AG04449 (cell line): Measurements from ENCODE around the gene ADGRF1.

ENCODE experiments used
- CTCF ChIA-PET: fragments of 350-600 bp; formaldehyde crosslinking; extraction: SDS; loops from one replicate; lab custom pipeline; 2021; ENCODE audit warnings: antibody characterized with exemption; lab: Yijun Ruan, JAX
- POLR2A ChIA-PET: fragments of 400-600, 350-600 bp; formaldehyde crosslinking; extraction: SDS; loops from one replicate; lab custom pipeline; 2020; ENCODE audit warnings: antibody characterized with exemption, inconsistent platforms; lab: Yijun Ruan, JAX
- DNase-seq: peaks from one replicate; pipeline ENCODE4 v3.0.0-alpha.2; 2010; ENCODE audit warnings: low read depth, low spot score
- H3K4me3 ChIP-seq: 2 replicates; pipeline ENCODE4 v1.5.1; 2011; ENCODE audit warnings: low read depth, mild to moderate bottlenecking, control low read depth, low read length
- TF ChIP-seq, protein P1 (sequence below): IDR thresholded peaks from one replicate; pipeline ENCODE4 v1.5.1; 2011; ENCODE audit warnings: mild to moderate bottlenecking, moderate library complexity, low read length, control low read depth, inconsistent platforms; ENCODE audit not compliant: insufficient read depth; ENCODE audit errors: missing control alignments

ADGRF1 gene

DNA sequence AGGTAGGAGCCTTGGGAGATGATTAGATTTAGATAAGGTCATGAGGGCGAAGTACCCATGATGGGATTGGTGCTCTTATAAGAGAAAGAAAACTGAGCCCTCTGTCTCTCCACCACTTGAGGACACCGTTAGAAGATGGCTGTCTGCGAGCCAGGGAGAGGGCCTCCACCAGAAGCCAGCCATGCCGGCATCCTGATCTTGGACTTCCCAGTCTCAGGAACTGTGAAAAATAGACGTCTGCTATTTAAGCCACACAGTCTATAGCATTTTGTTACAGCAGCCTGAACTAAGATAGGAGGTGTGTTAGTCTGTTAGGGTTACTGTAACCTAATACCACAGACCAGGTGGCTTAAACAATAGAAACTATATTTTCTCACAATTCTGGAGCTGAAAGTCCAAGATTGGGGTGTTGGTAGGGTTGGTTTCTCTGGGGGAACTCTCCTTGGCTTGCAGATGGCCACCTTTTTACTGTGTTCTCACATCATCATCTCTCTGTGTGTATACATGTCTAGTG is 38.0 kb upstream of the ADGRF1 start:
- TF ChIP-seq, protein P1, sequence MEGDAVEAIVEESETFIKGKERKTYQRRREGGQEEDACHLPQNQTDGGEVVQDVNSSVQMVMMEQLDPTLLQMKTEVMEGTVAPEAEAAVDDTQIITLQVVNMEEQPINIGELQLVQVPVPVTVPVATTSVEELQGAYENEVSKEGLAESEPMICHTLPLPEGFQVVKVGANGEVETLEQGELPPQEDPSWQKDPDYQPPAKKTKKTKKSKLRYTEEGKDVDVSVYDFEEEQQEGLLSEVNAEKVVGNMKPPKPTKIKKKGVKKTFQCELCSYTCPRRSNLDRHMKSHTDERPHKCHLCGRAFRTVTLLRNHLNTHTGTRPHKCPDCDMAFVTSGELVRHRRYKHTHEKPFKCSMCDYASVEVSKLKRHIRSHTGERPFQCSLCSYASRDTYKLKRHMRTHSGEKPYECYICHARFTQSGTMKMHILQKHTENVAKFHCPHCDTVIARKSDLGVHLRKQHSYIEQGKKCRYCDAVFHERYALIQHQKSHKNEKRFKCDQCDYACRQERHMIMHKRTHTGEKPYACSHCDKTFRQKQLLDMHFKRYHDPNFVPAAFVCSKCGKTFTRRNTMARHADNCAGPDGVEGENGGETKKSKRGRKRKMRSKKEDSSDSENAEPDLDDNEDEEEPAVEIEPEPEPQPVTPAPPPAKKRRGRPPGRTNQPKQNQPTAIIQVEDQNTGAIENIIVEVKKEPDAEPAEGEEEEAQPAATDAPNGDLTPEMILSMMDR, result no peak
- ChIA-PET POLR2A (no interaction called here), CTCF (no interaction called here)
- no peak overlapping the region for H3K4me3 ChIP-seq
- no peak for DNase-seq

DNA sequence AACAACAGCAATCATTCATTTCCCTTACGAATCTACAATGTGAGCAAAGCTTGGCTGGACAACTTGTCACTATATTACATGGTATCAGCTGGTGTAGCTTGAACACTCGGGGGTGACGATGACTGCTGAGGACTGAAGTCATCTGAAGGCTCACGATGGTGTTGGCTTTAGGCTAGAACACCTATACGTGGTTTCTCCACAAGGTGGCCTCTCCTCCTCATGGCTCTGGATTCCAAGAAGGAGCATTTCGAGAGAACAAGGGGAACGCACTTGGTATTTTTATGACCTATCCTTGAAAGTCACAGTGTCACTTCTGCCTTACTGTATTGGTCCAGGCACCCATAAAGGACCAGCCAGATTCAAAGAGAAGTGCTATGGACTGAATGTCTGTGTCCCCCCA is 37.5 kb upstream of the ADGRF1 start:
- no peak overlapping the region for H3K4me3 ChIP-seq
- TF ChIP-seq, protein P1, result no peak
- DNase-seq, result no peak
- POLR2A ChIA-PET, result no interaction called here
- CTCF ChIA-PET, result no interaction called here

DNA sequence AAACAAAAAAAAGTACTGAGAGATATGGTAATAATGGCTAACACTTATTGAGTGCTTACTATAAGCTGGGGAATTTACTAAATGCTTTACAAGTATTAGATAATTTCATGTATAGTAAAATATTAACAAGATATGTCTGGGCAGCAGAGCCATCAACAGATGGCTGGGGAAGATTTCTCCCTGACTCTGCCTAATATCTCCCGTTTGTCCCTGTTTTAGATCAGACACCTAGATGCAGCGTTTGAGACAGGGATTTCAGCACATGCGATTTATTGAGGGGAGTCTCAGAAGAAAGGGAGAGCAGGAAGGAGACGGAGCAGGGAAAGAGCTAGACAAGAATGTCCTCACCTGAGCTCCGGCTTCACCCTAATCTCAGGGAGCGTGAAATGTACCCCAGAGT is 36.9 kb upstream of the ADGRF1 start:
- TF ChIP-seq, protein P1, result no peak
- no peak overlapping the region for H3K4me3 ChIP-seq
- no peak for DNase-seq
- ChIA-PET POLR2A (no interaction called here), CTCF (no interaction called here)

DNA sequence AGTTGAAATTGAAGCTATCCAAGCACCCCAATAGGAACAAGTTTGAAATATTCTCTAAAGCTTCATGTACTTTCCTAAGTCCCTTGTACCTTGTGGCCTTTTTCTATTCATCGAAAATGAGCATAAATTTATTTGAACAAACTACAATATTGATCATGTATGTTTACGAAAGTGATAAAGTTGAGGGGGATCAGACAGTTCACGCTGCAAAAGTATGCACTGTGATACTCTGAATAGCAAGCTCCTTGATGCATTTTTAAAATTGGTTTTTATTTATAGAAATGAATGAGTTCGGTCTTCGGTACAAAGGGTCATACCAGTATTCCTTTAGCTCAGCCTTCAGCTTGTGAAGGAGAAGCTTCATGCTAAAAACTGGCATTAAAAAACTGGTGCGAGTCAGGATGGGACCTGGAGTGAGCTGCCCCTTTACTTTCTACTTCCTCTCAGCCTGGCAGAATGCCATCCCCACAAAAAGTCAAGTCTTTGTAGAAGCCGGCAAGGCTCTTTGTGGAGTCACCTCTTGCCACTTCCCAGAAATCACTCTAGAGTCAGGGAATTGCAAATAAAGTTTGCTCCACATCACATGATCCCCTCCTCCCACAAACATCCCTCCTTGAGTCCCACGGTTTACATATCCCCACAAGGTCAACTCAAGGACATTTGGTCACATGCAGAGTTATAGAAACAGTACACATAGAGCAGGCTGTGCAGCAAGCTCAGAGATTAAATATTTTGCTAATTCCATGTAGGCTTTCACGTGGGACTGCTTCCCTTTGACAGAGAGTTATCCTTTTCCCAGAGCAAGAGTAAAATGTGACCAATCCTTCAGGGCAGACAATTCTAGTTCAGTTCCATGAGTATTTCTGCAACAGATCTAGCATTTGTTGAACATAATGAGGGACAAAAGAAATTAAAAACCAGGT is 34.6 kb upstream of the ADGRF1 start:
- CTCF ChIA-PET, result interaction anchor here (1.0 kb wide), 1 partner anchor 29 kb away, joined by 3 read pairs; no protein-coding TSS in a partner anchor
- POLR2A ChIA-PET, result no interaction called here
- TF ChIP-seq, protein P1, result no peak
- no peak for DNase-seq
- no peak overlapping the region for H3K4me3 ChIP-seq

DNA sequence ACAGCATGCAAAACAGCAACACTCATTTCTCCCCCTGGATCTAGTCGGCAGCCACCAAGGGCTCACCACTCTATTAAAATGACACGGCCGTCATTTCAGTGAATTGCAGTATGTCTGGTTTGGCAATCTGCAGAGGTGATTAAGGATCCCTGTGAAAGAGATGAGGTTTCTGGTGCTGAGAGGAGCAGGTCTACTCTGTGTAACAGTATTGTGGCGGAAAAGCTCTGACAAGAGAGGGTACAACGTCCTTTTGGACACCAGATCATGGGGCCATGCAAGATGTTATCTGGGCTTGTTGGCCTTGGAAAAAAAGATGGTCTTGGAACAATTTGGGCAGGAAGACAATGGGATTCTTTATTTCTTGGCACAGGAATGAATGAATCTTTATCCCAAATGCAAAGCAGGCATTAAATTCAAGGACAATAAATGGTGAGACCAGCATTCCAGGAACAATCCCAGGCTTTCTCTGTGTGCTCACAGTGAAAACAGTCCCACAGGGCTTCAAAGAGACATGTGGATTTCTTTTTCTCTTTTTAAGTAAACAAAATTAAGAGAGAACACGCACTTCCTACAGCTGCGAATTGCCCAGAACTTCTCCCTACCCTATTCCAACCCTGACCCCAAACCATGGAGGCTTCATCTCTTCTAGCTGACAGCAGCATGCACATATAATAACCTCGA is 33.7 kb upstream of the ADGRF1 start:
- TF ChIP-seq, protein P1, result no peak
- POLR2A ChIA-PET, result no interaction called here
- H3K4me3 ChIP-seq, result no peak overlapping the region
- no peak for DNase-seq
- CTCF ChIA-PET, result interaction anchor here (1.0 kb wide), 1 partner anchor 28 kb away, joined by 3 read pairs; no protein-coding TSS in a partner anchor

DNA sequence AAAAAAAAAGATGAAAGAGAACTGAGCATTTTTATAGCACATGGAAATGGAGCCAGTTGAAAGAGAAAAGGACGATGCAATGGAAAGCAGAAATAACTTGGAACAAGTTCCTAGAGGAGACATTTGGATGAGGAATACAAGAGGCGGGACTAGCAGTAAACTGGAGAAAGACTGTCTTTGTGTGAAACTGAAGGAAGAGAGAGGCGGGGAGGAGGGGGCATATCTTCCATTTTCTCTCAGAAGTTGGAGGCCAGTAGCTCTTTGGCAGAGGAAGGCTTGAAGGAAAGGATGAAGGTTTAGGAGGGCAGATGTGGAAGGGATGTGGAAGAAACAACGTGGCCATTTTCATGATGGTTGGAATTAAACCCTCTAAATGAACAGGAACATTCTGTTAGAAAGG is 33.0 kb upstream of the ADGRF1 start:
- TF ChIP-seq, protein P1, result no peak
- no peak overlapping the region for H3K4me3 ChIP-seq
- ChIA-PET CTCF (no interaction called here), POLR2A (no interaction called here)
- DNase-seq, result no peak
